Umbilical cord (tissue), 2 donors: ENCODE results near the gene KRT26. TPM values are rescaled to one million over a fixed set of nuclear protein-coding genes. Genes with fewer than 3 reads are reported as not detected.
A peak's percentile ranks its signal among the peaks of the same experiment; 100 is the strongest.
"Not testable (repeated sequence)": the region's sequence is repeated elsewhere in the genome, so short reads cannot be mapped to it uniquely, and the experiment has no call there.

ENCODE experiments used
- DNase-seq: peaks from one replicate; pipeline ENCODE4 v3.0.0-alpha.2; 2015; ENCODE audit warnings: low spot score
- total RNA-seq: library from RNA; depleted of rRNA; stranded (reverse); fragments of >200 nt; gene quantifications from one replicate; pipeline ENCODE4 v1.2.3, GENCODE V29; 2014; ENCODE audit warnings: low replicate concordance; ENCODE audit not compliant: insufficient read depth

The KRT26 gene, protein sequence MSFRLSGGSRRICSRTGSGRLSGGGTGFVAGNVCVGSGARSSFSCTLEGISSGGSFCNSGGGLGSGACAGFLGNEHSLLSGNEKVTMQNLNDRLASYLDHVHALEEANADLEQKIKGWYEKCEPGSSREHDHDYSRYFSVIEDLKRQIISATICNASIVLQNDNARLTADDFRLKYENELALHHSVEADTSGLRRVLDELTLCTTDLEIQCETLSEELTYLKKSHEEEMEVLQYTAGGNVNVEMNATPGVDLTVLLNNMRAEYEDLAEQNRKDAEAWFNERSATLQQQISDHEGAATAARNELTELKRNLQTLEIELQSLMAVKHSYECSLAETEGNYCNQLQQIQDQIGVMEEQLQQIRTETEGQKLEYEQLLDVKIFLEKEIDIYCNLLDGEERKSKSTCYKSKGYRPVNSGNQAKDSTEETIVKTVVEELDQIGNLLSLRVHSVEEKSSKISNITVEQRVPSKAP
- total RNA-seq, result 8.2 TPM

DNA sequence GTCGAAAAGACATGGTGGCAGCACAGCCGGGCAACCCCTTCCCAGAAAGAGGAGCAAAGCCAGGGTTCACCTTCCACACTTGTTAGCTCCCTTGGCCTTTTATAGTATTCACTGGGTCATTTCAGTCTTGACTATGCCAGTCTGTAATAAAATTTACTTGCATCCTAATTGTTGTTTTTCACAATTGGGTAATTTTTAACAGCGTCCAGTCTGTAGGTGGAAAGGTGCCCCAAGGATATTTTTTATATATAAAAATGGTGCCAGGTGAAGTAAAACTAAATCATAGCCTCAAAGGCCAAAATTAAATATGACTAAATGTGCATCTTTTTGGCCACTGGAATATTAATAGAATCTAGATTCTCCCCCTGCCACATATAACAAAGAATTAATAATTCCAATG, at the start of gene KRT26:
TSS of gene KRT26 (minus strand) at position 101 of the 400 bp plus-strand sequence. CDS start at position 13, 88 bp downstream.
- DNase-seq, result no peak

DNA sequence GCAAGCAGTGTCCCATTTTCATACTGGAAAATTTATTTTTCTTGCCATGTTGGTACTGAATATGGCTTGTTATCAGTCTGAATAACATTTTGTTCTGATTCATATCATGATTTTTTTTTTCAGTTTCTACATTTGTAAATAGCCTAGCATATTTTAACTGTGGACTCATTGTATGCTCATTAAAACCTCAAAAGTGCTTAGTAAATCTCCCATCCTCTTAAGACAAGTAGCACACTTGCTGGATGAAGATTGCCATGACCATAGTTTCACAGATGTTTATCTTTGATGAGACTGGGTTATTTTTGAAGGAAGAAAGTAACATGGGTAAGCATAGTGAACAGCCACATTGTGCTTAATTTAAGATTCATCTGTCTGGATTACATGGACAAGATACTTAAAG, 49.5 kb upstream of the KRT26 start:
- no peak for DNase-seq

DNA sequence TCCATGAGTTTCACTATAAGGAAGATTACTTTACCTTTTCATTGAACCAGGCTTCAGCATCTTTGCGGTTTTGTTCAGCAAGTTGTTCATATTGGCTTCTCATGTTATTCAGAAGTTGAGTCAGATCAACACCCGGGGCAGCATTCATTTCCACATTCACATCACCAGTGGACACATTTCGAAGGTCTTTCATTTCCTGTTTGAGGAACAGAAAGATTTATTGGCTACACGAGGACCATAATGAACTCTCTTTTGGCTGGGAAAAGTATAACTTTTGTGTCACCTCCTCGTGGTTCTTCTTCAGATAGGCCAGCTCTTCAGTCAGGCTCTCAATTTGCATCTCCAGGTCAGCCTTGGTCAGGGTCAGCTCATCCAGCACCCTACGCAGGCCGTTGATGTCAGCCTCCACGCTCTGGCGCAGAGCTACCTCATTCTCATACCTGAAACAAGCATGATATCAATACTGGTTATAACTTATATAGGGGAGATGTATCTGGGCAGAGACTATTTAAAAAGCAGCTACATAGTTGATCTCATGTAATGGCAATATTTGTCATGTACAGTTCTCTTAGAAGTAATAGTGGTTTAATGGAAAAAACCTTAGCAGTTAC, 48.3 kb upstream of the KRT26 start:
- no peak for DNase-seq

DNA sequence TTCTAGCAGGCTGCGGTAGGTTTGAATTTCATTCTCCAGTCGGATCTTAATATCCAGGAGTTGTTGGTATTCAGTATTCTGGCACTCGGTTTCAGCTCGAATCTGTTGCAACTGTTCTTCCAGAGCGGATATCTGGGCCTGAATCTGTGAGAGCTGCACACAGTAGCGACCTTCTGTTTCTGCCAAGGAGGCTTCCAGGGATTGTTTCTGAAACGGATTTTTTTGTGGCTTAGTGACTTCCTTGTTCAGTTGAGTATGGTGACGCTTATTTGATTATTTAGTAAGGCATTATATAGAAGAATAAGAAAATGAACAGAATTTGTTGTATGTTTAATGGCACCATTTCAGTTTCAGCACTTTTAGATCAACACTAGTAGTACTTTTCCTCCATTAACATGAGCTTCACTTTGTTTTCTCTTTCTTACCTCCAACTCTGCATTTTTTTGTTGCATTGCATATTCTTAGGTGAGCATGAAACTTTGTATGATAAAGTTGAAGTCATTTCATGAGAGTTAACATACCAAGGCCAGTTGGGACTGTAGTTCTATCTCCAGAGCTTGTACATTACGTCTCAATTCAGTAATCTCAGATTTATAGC, 47.6 kb upstream of the KRT26 start:
- DNase-seq, result peak; percentile 35

DNA sequence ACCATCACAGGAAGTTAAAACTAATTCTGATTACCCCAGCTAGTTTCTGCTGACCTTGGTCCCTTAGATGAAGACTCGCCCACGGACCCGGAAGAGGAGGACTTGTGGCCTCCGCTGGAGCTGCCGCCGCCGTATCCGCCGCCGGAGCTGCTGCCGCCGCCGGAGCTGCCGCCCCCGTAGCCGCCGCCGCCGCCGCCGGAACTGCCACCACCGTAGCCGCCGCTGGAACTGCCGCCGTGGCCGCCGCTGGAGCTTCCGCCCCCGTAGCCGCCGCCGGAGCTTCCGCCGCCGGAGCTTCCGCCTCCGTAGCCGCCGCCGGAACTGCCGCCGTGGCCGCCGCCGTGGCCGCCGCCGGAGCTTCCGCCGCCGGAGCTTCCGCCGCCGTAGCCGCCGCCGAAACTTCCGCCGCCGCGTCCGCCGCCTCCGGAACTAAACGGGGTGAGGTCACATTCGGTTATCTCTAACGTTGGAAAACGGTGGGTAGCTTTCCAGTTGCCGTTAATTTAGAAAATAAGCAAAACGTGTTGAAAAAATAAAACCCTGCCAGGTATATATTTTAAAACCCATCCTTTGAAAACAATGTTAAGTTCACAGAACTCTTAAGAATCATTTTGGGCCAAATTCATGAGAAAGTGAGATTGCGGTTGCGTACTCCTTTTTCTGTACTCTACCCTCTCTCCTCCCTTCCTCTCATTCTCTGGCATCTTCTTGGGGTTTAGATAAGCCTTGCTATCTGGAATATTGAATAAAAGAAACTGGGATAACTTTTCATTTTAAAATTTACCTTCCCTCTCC, 46.9 kb upstream of the KRT26 start:
- peak; percentile 86 for DNase-seq

DNA sequence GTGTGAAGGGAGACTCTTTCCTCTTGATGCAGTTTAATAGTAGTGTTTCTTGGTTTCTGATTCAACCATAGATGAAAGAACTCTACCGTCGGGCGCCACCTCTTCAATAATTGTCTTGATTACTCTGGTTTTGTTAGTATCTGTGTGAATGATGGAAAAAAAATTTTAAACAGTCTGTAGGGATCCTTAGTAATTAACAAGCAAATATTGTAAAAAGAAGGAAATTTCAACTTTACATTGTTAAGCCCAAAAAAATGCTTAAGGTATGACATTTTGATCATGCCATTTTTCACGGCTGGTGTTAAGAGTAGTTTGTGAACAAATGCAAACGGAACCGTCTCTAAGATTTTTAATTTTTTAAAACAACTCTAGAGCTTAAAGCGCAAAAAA, 46.3 kb upstream of the KRT26 start:
- DNase-seq, result peak; percentile 4

DNA sequence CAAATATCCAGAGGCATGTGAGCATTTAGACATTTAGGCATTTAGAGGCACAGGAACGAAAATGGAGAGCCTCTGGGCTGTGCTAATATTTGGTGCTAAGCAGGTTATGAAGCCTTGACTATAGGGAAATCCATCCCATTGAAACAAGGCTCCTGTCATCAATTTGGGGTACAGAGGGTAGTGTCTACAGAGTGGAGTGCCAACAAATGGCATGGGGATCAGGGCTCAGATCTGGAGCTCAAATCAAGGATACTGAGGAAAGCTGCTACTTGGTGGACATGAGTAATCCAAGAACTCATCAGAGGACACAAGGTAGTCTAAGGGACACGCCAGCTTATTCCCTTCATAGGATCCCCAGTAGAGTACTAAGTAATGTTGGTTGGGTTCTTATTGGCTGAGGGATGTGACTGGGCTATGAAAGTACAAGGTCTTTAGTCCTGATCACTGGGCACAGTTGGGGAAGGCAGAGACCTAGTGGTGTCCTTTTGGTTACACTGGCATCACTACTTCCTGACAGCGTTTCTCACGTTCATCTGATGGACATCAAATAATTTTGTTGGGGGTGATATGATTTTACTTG, 45.2 kb upstream of the KRT26 start:
- no peak for DNase-seq

DNA sequence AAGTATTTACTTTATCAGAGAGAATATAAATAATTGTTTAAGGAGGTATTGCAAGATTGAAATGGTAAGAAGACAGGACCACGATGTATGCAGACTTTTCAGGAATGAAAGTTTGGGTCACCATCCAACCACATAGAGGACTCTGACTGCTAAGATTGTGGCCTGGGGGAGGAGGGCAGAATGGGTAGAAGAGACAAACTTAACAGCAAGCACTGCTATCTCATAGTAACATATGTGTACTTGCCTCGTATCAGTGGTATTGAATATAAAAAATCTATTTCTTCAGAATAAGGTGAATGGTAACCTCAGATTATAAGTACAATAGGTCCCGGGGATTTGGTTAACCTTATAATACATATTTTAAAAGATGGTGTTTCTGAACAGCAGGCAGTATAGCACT, 44.6 kb upstream of the KRT26 start:
- no peak for DNase-seq

DNA sequence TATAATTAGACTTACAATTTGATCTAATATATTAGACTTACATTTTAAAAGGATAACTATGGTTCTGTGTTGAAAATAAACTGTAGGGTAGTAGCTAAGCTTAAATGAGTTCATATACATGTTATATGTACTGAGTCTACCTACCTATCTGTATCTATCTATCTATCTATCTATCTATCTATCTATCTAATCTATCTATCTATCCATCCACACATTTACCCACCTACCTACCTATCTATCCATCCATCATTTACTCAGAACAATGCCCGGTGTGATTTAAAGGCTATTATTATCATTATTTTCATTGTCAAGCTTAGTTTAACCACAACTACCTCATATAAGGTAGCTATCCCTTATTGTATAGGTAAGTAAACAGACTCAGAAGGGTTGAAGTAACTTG, 43.4 kb upstream of the KRT26 start:
- no peak for DNase-seq

DNA sequence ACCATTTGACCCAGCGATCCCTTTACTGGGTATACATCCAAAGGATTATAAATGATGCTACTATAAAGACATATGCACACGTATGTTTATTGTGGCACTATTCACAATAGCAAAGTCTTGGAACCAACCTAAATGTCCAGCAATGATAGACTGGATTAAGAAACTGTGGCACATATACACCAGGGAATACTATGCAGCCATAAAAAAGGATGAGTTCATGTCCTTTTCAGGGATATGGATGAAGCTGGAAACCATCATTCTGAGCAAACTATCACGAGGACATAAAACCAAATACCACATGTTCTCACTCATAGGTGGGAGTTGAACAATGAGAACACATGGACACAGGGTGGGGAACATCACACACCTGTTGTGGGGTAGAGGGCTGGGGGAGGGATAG, 42.7 kb upstream of the KRT26 start:
- not testable (repeated sequence) for DNase-seq

DNA sequence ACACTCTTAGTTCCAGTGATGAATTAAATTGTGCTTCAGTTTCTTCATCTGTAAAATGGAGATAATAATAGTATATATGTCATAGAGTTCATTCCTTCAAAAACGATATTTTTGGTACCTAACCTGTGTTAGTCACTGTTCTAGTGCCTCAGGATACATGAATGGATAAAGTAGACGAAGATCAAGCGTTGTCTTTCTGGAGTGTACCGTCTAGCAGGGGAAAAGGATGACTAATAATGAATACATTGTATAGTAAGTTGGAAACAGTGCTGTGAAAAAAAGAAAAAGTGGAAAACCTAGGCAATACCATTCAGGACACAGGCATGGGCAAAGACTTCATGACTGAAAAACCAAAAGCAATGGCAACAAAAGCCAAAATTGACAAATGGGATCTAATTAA, 41.8 kb upstream of the KRT26 start:
- DNase-seq, result no peak

DNA sequence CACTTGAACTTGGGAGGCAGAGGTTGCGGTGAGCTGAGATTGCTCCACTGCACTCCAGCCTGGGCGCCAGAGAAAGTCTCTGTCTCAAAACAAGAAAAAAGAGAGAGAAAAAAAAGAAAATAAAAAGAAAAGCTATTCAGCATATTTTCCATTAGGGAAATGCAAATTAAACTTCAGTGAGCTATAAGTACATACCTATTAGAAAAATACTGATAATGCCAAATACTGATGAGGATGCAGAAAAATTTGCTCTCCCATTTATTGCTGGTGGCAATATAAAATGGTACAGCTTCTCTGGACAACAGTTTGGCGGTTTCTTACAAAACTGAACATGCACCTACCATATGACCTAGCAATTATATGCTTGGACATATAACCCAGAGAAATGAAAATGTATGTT, 40.6 kb upstream of the KRT26 start:
- DNase-seq, result no peak

DNA sequence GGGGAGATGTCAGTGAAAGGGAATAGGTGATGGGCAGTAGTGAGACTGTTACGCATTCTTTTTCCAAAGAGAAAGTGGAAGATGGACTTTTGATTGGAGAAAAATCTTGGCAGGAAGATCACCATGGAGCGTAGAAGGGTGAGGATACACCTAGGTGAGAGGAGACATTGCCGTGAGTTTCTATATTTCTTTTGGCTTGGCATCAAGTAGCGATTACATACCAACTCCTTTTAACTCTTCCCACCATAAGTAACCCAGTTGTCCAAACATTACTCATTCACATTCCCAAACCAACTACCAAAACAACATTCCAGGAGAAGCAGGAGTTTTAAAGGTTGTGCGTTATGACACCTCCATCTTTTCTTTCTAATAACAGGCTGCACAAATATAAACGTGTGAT, 38.5 kb upstream of the KRT26 start:
- no peak for DNase-seq

DNA sequence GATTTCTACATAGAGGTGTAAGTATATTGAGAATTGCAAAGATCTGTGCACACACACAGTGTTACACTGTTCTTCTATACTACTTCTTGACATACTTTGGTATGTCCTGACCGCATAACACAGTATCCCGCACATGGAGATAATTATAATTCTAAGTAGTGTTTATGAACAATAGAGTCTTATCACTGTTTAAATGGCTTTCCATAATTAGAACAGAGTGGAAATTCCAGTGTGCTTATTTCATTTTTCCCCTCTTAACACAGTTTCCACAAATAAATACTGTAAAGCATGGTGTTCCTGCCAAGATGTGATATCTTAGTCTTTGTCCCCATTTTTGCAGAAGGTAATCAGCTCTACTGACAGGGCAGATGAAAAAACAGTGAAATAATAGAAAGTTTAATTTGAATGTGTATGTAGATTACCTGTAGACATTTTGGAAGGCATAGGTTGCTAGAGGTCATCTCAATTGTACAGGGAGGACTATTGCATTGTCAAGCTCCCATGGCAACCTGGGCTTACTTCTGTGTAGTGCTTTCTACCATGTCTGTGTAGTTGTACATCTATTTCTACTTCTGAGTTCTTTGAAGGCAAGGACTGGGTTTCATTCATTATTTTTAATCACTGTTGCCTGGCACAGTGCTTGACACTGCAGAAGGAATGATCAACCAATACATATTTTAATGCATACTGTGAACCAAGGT, 37.9 kb upstream of the KRT26 start:
- DNase-seq, result no peak

DNA sequence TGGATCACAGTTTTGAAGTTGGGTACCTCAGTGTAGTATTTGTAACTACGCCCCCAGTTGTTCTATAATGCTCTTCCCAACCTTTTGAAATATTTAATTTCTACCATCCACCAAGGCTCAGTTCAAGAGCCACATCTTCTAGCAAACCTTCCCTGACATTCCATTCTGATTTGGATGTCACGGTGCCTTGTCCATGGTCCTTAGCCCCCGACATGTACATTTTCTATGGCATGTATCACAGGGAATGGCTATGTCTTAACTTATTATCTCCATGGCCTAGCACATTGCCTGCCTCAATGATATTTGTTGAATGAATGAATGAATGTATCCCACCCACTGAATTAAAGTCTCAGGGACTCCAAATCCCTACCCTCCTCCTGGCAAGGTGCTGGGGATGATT, 34.1 kb upstream of the KRT26 start:
- no peak for DNase-seq

DNA sequence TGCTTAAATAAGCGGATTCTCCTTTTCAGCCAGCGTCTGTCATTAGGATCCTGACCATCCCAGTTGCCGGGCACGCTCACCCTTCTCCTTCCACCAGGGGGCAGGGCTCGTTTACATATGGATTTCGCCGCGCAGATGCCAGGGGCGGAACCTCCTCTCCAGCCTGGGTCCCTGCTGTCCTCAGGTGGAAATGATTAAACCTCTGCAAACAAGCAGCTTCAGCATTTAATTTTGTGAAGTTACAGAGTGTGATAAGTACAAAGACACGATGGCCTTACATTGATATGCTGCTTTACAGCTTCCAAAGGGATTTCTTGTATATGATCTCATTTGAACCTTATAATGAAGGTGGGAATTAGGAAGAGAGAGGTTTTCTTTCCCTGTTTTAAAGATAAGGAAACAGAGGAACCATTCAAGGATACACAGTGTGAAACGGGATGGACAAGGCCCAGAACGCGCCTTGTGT, 31.6 kb upstream of the KRT26 start:
- peak; percentile 75 for DNase-seq

DNA sequence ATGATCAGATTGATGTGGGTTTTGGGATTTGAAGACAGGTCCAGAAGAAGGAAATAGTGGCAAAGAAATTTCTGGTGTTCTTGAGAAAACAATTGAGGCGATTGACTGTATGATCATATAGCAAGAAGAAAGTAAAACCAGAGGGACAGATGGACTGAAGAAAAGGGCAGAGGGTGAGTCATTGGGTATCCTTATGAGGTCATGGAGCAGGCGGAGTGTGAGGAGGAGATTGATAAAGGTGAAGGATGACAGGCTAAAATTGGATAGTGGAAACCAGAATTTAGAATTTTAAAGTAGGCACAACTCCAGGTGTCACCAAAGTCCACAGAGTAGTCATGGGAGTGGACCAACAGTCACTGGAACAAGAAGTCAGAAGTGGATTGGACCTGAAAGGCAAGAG, 29.2 kb upstream of the KRT26 start:
- DNase-seq, result no peak

DNA sequence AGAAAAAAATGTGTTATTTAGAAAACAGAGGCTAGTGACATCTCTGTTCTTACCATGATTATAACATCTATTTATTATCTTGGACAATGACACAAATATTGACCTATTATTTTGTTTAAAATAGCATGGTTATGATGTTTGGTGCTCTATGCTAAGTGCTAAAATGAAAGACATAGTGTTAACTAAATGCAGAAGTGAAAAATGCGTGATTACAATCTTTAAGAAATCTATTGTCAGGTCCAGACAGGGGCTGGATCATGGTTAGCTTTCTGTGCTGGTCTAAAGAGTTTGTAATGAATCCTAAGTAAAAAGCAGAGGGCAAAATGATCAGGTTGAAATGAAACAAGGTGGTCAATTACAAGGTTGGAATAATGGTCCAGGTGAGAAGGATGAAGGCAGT, 28.4 kb upstream of the KRT26 start:
- no peak for DNase-seq

DNA sequence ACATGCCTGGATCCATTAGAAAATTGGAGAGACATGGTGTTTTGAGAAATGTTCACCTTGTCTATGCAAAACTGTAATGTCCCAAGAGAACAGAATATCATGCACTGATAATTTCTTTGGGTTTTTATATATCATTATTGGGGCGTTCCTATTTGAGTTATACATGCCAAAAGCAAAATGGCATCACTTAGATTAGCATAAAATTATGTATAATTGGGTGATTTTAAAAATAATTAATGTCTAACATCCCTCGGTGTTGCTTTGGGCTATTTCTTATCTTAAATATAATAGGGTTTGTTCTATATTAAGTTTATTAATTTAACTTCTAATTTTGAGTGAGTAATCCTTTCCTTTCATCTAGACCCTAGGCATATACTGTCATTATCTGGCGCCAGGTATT, 27.9 kb upstream of the KRT26 start, which contains the start of gene KRT28:
TSS of gene KRT28 (minus strand) at position 101 of the 400 bp plus-strand sequence. CDS start at position 35, 66 bp downstream.
- DNase-seq, result no peak

DNA sequence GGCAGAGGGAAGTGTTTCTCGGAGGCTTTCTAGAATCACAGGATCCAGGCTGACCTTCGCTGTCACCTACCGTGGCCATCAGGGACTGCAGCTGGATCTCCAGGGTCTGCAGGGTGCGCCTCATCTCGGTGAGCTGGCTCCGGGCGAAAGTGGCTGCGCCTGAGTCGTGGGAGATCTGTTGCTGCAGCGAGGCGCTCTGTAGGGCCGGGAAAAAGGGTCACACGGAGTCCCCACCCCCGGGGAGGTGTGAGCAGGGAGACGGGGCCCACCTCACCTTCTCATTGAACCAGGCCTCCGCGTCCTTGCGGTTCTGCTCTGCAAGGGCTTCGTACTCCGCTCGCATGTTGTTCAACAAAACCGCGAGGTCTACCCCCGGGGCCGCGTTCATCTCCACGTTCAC, 24.8 kb upstream of the KRT26 start:
- no peak for DNase-seq
